Stimulated activated CD8-positive, alpha-beta memory T cell treated with anti-CD3 and anti-CD28 coated beads, Interleukin-7, amount 100 ng/mL, for 48 hours (primary cell): Measurements from ENCODE around the gene KCNAB2.

Experiments used
- DNase-seq, 2 donors: peaks; one replicate each; pipeline ENCODE4 v3.0.0-alpha.2; 2020; ENCODE audit warnings: low read depth in 1 of 2; ENCODE audit errors: extremely low read depth in 1 of 2

The KCNAB2 gene

GRCh38 chr1:6077506-6077905 is 31.8 kb downstream of the KCNAB2 start:
- DNase-seq = no peak

- no peak for DNase-seq
Measured at GRCh38 chr1:6077919-6078318, 32.2 kb downstream of the KCNAB2 start.

- DNase-seq = no peak
Measured at GRCh38 chr1:6080469-6080868, 34.8 kb downstream of the KCNAB2 start.

GRCh38 chr1:6081901-6082300 is 36.2 kb downstream of the KCNAB2 start:
- DNase-seq = no peak

GRCh38 chr1:6082430-6082971 is 36.8 kb downstream of the KCNAB2 start:
- DNase-seq = no peak

- DNase-seq = no peak
Measured at GRCh38 chr1:6083385-6083784, 37.7 kb downstream of the KCNAB2 start.

GRCh38 chr1:6083801-6084446 is 38.2 kb downstream of the KCNAB2 start:
- DNase-seq = no peak

GRCh38 chr1:6084781-6085495 is 39.2 kb downstream of the KCNAB2 start:
- no peak for DNase-seq

GRCh38 chr1:6085666-6086065 is 40.0 kb downstream of the KCNAB2 start:
- DNase-seq = no peak

- no peak for DNase-seq
Measured at GRCh38 chr1:6086358-6086757, 40.7 kb downstream of the KCNAB2 start.

GRCh38 chr1:6086762-6087376 is 41.2 kb downstream of the KCNAB2 start:
- no peak for DNase-seq

- DNase-seq = no peak
Measured at GRCh38 chr1:6087377-6087772, 41.7 kb downstream of the KCNAB2 start.

- DNase-seq = no peak
Measured at GRCh38 chr1:6087958-6088357, 42.3 kb downstream of the KCNAB2 start.

- DNase-seq = no peak
Measured at GRCh38 chr1:6088956-6089355, 43.3 kb downstream of the KCNAB2 start.

GRCh38 chr1:6090288-6090687 is 44.6 kb downstream of the KCNAB2 start:
- no peak for DNase-seq

- DNase-seq = no peak
Measured at GRCh38 chr1:6090996-6091822, 45.5 kb downstream of the KCNAB2 start.

- no peak for DNase-seq
Measured at GRCh38 chr1:6091823-6092109, 46.1 kb downstream of the KCNAB2 start.

GRCh38 chr1:6092211-6092610 is 46.5 kb downstream of the KCNAB2 start:
- DNase-seq = no peak

GRCh38 chr1:6093071-6093470 is 47.4 kb downstream of the KCNAB2 start:
- DNase-seq = no peak

- DNase-seq = no peak
Measured at GRCh38 chr1:6093611-6094010, 47.9 kb downstream of the KCNAB2 start.

GRCh38 chr1:6094246-6094645 is 48.6 kb downstream of the KCNAB2 start:
- no peak for DNase-seq
